ENCODE results near the gene NDUFS4.

Gene NDUFS4

DNA sequence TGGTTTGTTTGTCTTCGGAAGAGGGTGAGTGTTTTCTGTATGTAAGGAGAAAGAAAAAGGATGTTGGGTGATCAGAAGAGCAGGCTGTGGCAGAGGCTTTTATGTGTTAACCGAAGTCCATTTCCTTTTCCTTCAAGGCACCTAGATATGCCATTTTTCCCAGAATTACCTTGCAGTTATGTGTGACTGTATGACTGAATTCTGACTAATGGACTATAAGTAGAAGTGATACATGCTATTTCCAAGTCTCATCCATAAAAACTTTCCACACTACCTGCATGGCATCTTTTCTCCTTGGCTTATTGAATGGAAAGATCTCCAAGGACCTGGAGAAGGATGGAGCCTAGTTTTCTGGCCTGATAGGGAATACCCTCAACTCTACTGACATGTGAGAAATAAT is 10.6 kb upstream of the NDUFS4 start:
- TF ChIP-seq, protein P1, sequence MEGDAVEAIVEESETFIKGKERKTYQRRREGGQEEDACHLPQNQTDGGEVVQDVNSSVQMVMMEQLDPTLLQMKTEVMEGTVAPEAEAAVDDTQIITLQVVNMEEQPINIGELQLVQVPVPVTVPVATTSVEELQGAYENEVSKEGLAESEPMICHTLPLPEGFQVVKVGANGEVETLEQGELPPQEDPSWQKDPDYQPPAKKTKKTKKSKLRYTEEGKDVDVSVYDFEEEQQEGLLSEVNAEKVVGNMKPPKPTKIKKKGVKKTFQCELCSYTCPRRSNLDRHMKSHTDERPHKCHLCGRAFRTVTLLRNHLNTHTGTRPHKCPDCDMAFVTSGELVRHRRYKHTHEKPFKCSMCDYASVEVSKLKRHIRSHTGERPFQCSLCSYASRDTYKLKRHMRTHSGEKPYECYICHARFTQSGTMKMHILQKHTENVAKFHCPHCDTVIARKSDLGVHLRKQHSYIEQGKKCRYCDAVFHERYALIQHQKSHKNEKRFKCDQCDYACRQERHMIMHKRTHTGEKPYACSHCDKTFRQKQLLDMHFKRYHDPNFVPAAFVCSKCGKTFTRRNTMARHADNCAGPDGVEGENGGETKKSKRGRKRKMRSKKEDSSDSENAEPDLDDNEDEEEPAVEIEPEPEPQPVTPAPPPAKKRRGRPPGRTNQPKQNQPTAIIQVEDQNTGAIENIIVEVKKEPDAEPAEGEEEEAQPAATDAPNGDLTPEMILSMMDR (IDR thresholded peaks at IDR 0.05; ENCODE audit: poor library complexity, severe bottlenecking) = no peak
- Histone ChIP-seq H3K27me3 (ENCODE audit: insufficient read depth, poor library complexity, severe bottlenecking) (no peaks in the 10 kb centered on the region), H3K36me3 (ENCODE audit: low read depth) (no peaks in the 10 kb centered on the region), H3K9me3 (ENCODE audit: severe bottlenecking) (no peaks in the 10 kb centered on the region), H3K4me3 (ENCODE audit: severe bottlenecking) (no peak overlapping the region), H3K4me1 (ENCODE audit: insufficient read depth, poor library complexity, severe bottlenecking) (no peaks in the 10 kb centered on the region), H3K27ac (ENCODE audit: poor library complexity, severe bottlenecking) (no peak overlapping the region)
- no peak for DNase-seq (ENCODE audit: low spot score)
- no peak; the same call in 2 of the 3 replicates for ATAC-seq (ENCODE audit: low read depth)

GRCh38 chr5:53552561-53552960 is 7.9 kb upstream of the NDUFS4 start:
- H3K4me3 ChIP-seq (ENCODE audit: severe bottlenecking) = no peak overlapping the region
- TF ChIP-seq, protein P1 (IDR thresholded peaks at IDR 0.05; ENCODE audit: poor library complexity, severe bottlenecking) = no peak
- H3K27me3 ChIP-seq (ENCODE audit: insufficient read depth, poor library complexity, severe bottlenecking) = no peaks in the 10 kb centered on the region
- ATAC-seq (ENCODE audit: low read depth) (no peak), DNase-seq (ENCODE audit: low spot score) (no peak)
- no peak overlapping the region for H3K27ac ChIP-seq (ENCODE audit: poor library complexity, severe bottlenecking)
- no peaks in the 10 kb centered on the region for H3K36me3 ChIP-seq (ENCODE audit: low read depth)
- no peaks in the 10 kb centered on the region for H3K4me1 ChIP-seq (ENCODE audit: insufficient read depth, poor library complexity, severe bottlenecking)
- no peaks in the 10 kb centered on the region for H3K9me3 ChIP-seq (ENCODE audit: severe bottlenecking)

- Histone ChIP-seq H3K4me1 (ENCODE audit: insufficient read depth, poor library complexity, severe bottlenecking) (peaks cover under 1% of the 10 kb centered on the region), H3K4me3 (ENCODE audit: severe bottlenecking) (no peak overlapping the region), H3K27me3 (ENCODE audit: insufficient read depth, poor library complexity, severe bottlenecking) (no peaks in the 10 kb centered on the region), H3K36me3 (ENCODE audit: low read depth) (no peaks in the 10 kb centered on the region), H3K9me3 (ENCODE audit: severe bottlenecking) (no peaks in the 10 kb centered on the region), H3K27ac (ENCODE audit: poor library complexity, severe bottlenecking) (no peak overlapping the region)
- ATAC-seq (ENCODE audit: low read depth) = no peak
- DNase-seq (ENCODE audit: low spot score) = no peak
- TF ChIP-seq, protein P1 (IDR thresholded peaks at IDR 0.05; ENCODE audit: poor library complexity, severe bottlenecking) = no peak
Measured at GRCh38 chr5:53554444-53554843, 6.0 kb upstream of the NDUFS4 start.

DNA sequence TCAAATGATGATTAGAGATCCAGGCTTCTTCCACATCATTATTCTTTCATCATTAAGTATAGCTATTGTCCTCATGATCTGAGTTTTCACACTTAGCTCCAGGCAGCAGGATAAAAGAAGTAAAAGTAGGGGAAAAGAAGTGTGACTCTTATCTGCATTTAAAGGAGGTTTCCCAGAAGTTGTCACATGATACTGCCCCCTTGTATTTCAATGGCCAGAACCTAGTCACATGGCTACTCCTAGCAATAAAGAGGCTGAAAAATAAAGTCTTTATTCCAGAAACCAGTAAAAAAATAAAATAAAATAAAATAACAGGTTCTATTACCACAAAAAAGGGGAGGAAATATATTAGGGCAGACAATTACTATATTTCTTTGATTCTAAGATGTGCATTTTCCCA is 5.3 kb upstream of the NDUFS4 start:
- no peaks in the 10 kb centered on the region for H3K27me3 ChIP-seq (ENCODE audit: insufficient read depth, poor library complexity, severe bottlenecking)
- no peaks in the 10 kb centered on the region for H3K9me3 ChIP-seq (ENCODE audit: severe bottlenecking)
- DNase-seq (ENCODE audit: low spot score) = no peak
- H3K4me3 ChIP-seq (ENCODE audit: severe bottlenecking) = no peak overlapping the region
- no peaks in the 10 kb centered on the region for H3K36me3 ChIP-seq (ENCODE audit: low read depth)
- no peak for ATAC-seq (ENCODE audit: low read depth)
- TF ChIP-seq, protein P1 (IDR thresholded peaks at IDR 0.05; ENCODE audit: poor library complexity, severe bottlenecking) = no peak
- H3K27ac ChIP-seq (ENCODE audit: poor library complexity, severe bottlenecking) = no peak overlapping the region
- H3K4me1 ChIP-seq (ENCODE audit: insufficient read depth, poor library complexity, severe bottlenecking) = peaks cover 7% of the 10 kb centered on the region

GRCh38 chr5:53556001-53556400 is 4.4 kb upstream of the NDUFS4 start:
- Histone ChIP-seq H3K27ac (ENCODE audit: poor library complexity, severe bottlenecking) (no peak overlapping the region), H3K27me3 (ENCODE audit: insufficient read depth, poor library complexity, severe bottlenecking) (no peaks in the 10 kb centered on the region), H3K9me3 (ENCODE audit: severe bottlenecking) (no peaks in the 10 kb centered on the region), H3K4me1 (ENCODE audit: insufficient read depth, poor library complexity, severe bottlenecking) (peaks cover 7% of the 10 kb centered on the region), H3K36me3 (ENCODE audit: low read depth) (no peaks in the 10 kb centered on the region), H3K4me3 (ENCODE audit: severe bottlenecking) (no peak overlapping the region)
- TF ChIP-seq, protein P1 (IDR thresholded peaks at IDR 0.05; ENCODE audit: poor library complexity, severe bottlenecking) = no peak
- no peak for ATAC-seq (ENCODE audit: low read depth)
- DNase-seq (ENCODE audit: low spot score) = no peak

Data from RWPE2 (cell line).